HFF-Myc (cell line): Measurements from ENCODE around the gene HES4.
"Not testable (repeated sequence)": the region's sequence is repeated elsewhere in the genome, so short reads cannot be mapped to it uniquely, and the experiment has no call there.

Source experiments
- DNase-seq: peaks from one replicate; pipeline ENCODE4 v3.0.0-alpha.2; 2011; ENCODE audit warnings: low read depth; ENCODE audit errors: extremely low read depth
- H3K4me3 ChIP-seq: replicated peaks from 2 replicates; pipeline ENCODE4 v1.5.1; 2011; ENCODE audit warnings: low read depth, mild to moderate bottlenecking, control low read depth, low read length
- TF ChIP-seq, protein P1 (sequence below): IDR thresholded peaks from 2 replicates; pipeline ENCODE4 v1.5.1; 2012; ENCODE audit warnings: mild to moderate bottlenecking, low read depth, low read length, control low read depth; ENCODE audit errors: missing control alignments

Gene HES4

DNA sequence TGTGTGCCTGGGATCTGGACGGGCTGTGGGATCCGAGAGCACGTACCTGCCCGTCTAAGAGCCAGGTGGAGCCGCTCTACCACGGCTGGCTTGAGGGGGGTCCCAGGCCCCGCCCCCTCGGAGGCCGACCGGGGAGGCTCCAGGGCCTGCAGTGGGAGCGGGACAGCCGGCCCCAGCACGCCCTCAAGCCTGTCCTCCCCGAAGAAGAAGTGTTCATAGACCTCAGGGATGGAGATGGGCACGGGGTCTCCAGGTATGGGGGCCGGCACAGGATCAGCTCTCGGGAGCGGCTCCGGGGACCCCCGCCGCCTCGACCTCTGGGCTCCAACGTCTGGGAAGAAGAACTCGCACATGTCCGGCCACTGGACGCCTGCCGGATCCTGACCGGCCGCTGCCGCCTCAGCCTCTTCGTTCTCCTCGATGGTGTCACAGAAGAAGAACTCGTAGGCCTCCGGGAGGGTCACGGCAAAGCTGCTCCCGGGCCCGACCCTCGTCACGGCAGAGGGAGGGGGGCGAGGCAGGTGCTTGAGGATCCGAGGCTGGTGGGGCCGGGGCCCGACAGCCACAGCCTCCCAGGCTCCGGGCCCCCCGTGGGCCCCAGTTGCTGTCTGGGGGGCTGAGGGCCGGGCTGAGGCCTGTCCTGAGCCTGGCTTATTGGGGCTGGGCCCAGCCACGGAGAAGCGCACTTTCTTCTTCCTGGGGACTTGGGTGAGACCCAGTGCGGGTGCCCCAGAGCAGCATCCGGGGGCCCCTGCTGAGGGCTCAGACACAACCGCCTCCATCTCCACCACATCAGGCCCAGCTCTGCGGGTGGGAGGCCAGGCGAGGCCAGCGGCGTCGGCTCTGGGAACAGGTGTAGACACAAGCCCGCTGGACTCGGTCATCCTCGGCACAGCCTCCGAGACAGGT, 20.8 kb downstream of the HES4 start:
- no peak for DNase-seq
- TF ChIP-seq, protein P1, sequence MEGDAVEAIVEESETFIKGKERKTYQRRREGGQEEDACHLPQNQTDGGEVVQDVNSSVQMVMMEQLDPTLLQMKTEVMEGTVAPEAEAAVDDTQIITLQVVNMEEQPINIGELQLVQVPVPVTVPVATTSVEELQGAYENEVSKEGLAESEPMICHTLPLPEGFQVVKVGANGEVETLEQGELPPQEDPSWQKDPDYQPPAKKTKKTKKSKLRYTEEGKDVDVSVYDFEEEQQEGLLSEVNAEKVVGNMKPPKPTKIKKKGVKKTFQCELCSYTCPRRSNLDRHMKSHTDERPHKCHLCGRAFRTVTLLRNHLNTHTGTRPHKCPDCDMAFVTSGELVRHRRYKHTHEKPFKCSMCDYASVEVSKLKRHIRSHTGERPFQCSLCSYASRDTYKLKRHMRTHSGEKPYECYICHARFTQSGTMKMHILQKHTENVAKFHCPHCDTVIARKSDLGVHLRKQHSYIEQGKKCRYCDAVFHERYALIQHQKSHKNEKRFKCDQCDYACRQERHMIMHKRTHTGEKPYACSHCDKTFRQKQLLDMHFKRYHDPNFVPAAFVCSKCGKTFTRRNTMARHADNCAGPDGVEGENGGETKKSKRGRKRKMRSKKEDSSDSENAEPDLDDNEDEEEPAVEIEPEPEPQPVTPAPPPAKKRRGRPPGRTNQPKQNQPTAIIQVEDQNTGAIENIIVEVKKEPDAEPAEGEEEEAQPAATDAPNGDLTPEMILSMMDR = no peak
- H3K4me3 ChIP-seq = no peak overlapping the region

DNA sequence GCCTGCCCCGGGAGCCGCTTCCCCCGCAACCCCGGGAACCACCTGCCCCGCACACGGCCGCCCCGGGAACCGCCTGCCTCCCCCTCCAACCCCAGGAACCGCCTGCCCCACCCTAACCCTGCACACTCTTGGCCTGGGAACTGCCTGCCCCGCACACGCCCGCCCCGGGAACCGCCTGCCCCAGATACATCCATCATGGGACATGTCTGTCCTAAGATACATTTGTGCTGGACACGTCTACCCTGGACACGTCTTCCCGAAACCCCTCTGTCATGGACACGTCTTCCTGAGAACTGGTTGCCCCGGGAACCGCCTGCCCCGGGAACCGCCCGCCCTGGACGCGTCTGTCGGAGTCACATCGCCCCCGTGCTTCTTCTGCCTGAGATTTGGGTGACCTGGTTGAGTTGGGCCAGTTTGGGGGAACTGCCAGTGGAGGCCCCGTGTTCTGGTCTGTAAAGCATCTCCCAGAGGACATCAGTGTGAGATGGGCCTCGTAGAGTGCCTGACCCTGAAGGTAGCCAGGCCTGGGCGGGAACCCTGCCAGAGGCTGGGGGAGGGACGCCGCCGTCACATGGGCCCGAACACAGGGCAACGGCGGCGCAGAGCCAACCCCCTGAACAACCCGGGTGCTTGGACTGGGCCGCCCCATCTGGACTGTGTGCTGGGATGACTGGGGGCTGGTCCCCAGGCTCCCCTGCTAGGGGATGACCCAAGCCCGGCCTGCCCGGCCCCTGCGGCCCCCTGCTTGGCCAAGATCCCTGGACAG, 21.6 kb downstream of the HES4 start:
- TF ChIP-seq, protein P1 = no peak
- no peak overlapping the region for H3K4me3 ChIP-seq
- no peak for DNase-seq

DNA sequence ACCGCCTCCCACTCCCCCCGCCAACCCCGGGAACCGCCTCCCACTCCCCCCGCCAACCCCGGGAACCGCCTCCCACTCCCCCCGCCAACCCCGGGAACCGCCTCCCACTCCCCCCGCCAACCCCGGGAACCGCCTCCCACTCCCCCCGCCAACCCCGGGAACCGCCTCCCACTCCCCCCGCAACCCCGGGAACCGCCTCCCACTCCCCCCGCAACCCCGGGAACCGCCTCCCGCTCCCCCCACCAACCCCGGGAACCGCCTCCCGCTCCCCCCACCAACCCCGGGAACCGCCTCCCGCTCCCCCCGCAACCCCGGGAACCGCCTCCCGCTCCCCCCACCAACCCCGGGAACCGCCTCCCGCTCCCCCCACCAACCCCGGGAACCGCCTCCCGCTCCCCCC, 23.1 kb downstream of the HES4 start:
- not testable (repeated sequence) for H3K4me3 ChIP-seq, DNase-seq

DNA sequence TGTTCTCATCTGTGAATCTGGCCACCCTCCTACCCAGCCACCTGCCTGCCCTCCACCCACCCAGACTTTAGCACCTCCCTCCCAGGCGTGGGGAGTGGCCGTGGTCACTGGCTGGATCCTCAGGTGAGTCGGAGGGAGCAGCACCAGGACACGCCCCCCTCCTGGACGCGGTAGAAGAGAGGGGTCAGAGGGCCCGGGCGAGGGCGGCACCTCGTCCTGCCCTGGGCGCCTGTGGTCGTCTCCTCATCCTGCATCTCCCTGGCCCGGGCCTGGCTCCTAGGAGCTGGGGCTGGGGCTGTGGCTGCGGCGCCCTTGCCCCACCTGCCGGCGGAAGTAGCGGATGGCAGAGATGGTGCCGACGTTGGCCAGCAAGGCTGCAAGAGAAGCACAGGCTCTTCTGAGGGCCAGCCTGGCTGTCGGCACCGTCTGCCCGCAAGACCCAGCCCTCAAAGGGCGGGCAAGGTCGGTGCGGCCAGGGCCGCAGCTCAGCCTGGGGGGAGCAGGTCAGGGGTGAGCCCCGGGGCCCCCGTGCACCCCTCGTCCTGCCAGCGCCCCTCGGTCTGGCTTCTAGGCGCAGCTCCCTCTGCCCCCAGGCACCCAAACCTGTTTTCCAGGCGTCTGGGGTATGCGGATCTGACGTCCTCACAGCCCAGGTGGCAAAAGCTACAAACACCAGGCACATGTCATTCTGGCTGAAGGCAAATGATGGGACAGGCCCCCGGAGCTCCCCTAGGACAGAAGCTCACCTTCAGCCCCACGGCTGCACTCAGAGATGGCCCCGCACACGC, 23.8 kb downstream of the HES4 start:
- DNase-seq = no peak
- TF ChIP-seq, protein P1 = peak; percentile 55
- H3K4me3 ChIP-seq = no peak overlapping the region

DNA sequence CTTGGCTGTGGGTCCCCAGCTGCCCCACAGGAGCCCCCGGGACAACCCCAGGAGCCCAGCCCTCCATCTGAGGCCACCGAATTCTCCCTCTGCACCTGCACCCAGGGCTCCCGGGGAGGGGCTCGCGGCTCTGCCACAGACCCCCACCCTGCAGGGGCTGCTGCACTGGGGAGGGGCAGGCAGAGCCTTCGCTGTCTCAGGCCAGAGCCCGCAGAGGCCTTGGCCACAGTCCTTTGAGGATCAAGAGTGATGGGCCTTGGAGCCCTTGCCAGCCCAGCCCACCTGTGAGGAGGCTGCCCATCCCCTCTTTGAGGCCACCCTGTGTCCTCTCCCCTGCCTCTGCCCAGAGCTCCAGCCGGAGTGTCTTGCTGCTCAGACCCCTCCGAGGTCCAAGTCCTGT, 24.5 kb downstream of the HES4 start:
- no peak for DNase-seq
- H3K4me3 ChIP-seq = no peak overlapping the region
- TF ChIP-seq, protein P1 = no peak

DNA sequence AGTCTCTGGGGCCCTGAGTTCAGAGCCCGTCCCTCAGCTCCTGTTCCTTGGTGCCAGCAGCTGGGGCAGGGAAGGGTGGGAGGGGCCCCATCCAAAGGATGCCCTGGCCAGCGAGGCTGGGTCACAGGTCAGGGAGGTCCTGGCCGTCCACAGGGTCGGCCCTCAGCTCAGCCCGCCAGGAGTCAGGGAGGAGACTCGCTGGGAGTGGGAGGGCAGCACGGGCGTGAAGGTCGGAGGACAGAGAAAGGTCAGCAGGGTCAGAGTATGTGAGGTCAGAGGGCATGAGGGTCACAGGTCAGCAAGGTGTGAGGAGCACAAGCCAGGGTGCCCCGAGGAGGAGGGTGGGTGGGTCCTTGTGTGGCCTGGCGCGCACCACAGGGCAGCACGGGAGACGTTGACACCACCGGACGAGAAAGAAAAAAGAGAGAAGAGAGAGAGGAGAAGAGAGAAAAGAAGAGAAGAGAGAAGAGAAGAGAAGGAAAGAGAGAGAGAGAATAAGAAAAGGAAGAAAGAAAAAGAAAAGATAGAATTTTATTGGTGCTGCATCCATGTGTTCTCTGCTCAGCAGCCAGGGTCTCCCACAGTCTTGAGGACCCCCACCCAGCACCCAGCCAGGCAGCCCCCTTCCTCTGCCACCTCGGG, 25.1 kb downstream of the HES4 start:
- TF ChIP-seq, protein P1 = no peak
- no peak overlapping the region for H3K4me3 ChIP-seq
- no peak for DNase-seq

DNA sequence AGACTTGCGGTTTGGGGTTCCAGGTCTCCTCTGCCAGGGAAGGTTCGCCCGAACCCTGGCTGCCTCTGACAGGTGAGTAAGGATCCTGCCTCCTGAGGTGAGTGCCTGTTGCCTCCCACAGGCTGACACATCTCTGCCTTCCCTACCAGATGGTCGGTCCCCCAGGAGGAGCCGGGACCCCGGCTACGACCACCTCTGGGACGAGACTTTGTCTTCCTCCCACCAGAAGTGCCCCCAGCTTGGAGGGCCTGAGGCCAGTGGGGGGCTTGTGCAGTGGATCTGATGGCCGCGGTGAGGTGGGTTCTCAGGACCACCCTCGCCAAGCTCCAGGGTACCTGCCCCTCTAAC, 25.6 kb downstream of the HES4 start:
- H3K4me3 ChIP-seq = no peak overlapping the region
- no peak for DNase-seq
- TF ChIP-seq, protein P1 = no peak
